HL-60 (cell line): Measurements from ENCODE around the gene OR5V1.
"Not testable (repeated sequence)": the region's sequence is repeated elsewhere in the genome, so short reads cannot be mapped to it uniquely, and the experiment has no call there.

Experiments
- DNase-seq, 2 experiments: peaks; one replicate each; pipeline ENCODE4 v3.0.0-alpha.2; 2010 to 2020; ENCODE audit warnings: low read depth in 1 of 2, low spot score in 1 of 2
- H3K27ac ChIP-seq: fragments of 250-450 bp; sonication (Bioruptor Pico); replicated peaks from 2 replicates; pipeline ENCODE4 v1.5.1; 2020; ENCODE audit warnings: mild to moderate bottlenecking, moderate library complexity
- H3K27me3 ChIP-seq: fragments of 250-450 bp; sonication (Bioruptor Pico); 2 replicates; pipeline ENCODE4 v1.5.1; 2021; ENCODE audit warnings: mild to moderate bottlenecking, moderate library complexity; ENCODE audit not compliant: insufficient read depth, poor library complexity, severe bottlenecking
- H3K4me3 ChIP-seq: replicated peaks from 2 replicates; pipeline ENCODE4 v1.5.1; 2011; ENCODE audit warnings: mild to moderate bottlenecking, control low read depth, low read length; ENCODE audit not compliant: insufficient read depth
- CTCF ChIP-seq: IDR thresholded peaks from one replicate; pipeline ENCODE4 v1.5.1; 2011; ENCODE audit warnings: low read length, control low read depth, inconsistent platforms; ENCODE audit not compliant: insufficient read depth
- GABPA ChIP-seq: IDR thresholded peaks from 2 replicates; pipeline ENCODE4 v1.6.1; 2012; ENCODE audit warnings: low read depth
- POLR2AphosphoS5 ChIP-seq: IDR thresholded peaks from 2 replicates; pipeline ENCODE4 v1.6.1; 2012; ENCODE audit warnings: low read depth
- REST ChIP-seq: IDR thresholded peaks from 2 replicates; pipeline ENCODE4 v1.6.1; 2012; ENCODE audit warnings: low read depth; ENCODE audit not compliant: insufficient replicate concordance
- SPI1 ChIP-seq: IDR thresholded peaks from 2 replicates; pipeline ENCODE4 v1.6.1; 2012; ENCODE audit warnings: low read depth, mild to moderate bottlenecking, borderline replicate concordance

Gene OR5V1

GRCh38 chr6:29323332-29323731 is 45.3 kb downstream of the OR5V1 start:
- TF ChIP-seq SPI1 = peak; percentile 83
- not testable (repeated sequence) for DNase-seq, H3K27ac ChIP-seq, H3K27me3 ChIP-seq, H3K4me3 ChIP-seq

- Histone ChIP-seq H3K4me3 (no peak overlapping the region), H3K27me3 (no peaks in the 10 kb centered on the region), H3K27ac (no peak overlapping the region)
- no peak for DNase-seq
- TF ChIP-seq POLR2AphosphoS5 (no peak), CTCF (no peak), SPI1 (no peak), GABPA (no peak), REST (no peak)
These were observed 48.7 kb downstream of the OR5V1 start for GRCh38 chr6:29319931-29320330.
